HG02973 (cell line): ENCODE results near the gene INSIG1.

Experiments
- ATAC-seq: cut with Tn5 transposase; IDR thresholded peaks from one replicate; pipeline ENCODE4 v1.9.1; 2021; ENCODE audit warnings: moderate library complexity; ENCODE audit not compliant: unreplicated experiment

INSIG1 gene

DNA sequence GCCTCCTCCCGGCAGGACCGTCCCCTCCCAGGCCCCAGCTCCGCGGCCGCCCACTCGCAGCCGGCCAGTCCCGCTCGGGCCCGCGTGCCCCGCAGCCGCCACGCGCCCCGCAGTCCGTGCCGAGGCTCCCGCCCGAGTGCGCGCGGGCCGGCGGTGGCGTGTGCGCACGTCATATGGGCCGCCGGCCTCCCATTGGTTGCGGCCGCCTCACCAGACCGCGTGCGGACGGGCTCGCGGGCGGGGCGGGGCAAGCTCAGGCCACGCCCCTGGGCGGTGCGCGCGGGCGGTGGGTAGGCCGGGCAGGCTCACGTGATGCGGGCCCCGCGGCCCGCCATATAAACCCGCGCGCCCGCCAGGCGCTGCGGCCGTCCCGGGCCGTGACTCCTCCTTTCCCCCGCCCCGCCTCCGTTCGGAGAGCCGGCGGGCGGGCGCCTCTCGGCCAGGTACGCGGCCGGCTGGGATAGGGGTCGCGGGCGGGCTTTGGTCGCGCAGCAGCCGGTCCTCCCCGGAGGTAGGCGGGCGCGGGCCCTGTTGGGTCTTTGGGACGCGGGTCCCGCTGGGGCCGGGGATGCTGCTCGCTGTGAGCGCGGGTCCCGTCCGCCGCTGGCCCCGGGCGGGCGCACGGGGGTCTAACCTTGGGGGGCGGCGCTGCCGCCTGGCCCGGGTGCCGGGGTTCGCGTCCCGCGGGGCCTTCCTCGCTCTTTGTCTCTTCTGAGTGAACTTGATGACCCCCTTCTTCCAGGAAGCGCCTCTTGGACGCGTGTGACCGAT lies at the start of gene INSIG1:
INSIG1 (plus strand) TSS at position 362 of the 771 bp plus-strand sequence; CDS start at position 770, 408 bp downstream.
- peak; percentile 58 for ATAC-seq

DNA sequence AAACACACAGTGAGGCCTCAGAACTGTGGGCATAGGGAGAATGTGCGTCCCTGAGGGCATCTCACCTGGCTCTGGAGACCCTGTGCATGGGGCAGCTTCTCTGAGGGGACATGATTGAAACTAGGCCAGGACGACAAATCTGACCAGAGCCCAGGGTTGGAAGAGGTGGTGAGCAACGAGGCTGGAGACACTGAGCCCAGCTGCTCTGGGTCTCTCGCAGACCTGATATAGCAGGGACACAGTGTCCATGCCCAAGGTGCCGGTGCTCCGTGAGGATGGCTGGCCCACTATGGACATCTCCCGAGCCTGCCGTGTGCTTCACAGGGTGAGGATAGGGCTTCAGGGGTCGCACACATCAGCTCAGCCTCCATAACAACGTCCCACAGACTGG lies 49.3 kb upstream of the INSIG1 start:
- ATAC-seq: no peak

DNA sequence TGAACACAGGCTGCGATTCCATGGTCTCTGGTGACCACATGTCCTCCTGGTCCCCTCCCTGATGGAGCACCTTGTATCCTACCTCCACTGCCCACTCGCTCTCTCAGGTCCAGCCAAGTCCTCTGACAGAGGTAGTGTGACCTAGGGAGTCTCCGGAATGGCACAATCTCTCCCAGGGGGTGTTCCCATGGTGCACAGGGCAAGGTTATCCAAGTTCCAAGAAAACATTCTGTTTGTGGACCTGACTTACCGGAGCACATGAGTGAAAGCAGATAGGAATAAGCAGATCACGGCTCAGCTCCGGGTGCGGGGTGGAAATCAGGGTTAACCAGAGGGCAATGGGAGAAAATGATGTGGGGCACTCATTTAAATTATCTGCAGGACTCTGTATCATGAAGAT lies 45.8 kb upstream of the INSIG1 start:
- no peak for ATAC-seq

DNA sequence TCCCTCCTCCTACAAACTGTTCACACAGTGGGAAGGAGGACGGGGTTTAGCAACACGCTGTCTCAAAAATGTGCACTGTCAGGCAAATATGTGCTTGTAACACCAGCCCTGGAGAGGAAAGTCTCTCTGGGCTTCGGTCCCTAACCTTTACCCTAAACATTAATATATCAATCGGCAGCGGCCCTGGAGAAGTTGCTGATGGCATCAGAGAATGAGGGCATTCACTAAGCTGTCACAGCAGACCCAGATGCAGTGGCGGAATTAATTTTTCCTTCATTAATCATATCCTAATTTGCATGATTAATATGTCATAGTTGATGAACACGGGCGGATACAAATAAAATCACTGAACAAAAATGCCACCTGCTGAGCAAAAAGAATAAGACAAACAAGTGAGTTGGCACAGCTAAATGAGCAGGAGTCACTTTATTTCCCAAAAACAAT lies 45.2 kb upstream of the INSIG1 start:
- no peak for ATAC-seq

DNA sequence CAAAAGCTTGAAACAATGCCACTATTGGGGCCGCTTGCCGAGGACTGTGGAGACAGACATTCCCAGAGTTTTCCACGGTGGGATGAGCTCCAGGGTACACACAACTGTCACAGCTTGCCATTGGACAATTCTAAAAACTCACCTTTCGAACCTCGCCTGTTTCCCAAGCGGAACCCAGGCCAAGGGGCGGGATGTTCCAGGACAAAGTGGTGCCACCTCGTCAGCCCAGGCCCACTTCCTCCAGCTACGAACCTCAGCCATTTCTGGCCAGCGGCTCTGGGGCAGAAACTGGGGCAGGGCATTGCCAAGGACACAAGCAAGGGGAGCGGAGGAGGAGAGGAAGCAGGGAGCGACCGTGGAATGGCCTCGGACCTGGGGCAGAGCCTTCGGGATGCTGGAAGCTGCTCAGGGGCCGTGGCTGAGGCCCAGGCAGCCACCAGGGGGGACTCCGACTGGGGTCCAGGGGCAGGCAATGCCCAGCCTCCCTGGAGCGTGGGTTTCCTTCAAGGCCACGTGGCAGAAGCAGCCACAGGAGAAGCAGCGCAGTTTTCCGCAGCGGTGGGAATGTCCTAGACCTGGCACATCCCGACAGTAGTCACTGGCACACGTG lies 44.7 kb upstream of the INSIG1 start:
- no peak for ATAC-seq

DNA sequence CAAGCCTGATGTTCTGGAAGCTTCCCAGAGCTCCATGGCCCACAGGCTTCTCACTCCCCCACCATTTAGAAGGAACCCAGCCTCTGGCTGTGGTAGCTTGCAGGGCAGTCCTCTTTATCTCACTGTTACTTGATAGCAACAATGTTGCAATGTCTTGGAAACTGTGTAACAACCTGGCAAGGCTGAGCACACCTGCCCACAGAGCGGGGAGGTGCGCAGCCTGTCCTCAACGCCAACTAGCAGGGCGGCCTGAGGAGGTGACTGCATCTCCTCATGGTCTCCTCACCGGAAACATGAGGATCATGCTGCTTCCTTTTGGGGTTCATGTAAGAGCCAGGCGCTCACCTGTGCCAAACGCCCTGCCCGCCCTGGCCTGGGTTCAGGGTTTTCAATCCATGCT lies 43.7 kb upstream of the INSIG1 start:
- no peak for ATAC-seq

DNA sequence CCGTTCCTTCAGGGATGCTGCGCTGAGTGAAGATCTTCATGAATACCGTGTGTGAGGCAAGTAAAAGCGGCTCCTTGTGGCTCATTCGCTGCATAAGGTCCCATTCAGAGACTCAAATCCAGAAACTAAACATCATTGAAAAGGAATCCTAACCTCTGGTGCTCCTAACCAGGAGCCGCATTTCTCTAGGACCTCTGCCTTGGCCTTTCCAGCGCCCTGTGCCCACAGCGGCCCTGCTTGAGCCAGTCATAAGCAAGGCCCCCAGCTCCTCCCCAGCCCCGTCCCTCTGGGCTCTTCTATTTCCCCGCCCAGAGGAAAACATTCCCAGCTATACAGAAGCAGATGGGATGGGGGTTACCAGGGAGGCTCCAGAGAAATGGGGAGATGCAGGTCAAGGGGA lies 42.6 kb upstream of the INSIG1 start:
- ATAC-seq: no peak

DNA sequence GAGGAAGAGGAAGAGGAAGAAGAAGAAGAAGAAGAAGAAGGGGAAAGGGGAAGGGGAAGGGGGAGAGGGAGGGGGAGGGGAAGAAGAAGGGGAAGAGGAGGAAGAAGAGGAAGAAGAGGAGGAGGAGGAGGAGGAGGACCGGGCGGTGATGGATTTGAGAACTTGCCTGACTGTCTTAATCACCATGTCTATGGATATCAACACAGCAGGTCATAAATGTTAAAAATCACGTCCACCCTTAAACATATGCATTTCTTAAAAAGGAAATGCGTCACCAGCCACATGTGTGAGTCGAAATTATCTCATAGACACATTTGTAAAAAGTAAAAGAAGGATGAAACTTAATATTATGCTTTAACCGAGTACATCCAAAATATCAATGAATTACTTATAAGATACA lies 42.1 kb upstream of the INSIG1 start:
- ATAC-seq: no peak

DNA sequence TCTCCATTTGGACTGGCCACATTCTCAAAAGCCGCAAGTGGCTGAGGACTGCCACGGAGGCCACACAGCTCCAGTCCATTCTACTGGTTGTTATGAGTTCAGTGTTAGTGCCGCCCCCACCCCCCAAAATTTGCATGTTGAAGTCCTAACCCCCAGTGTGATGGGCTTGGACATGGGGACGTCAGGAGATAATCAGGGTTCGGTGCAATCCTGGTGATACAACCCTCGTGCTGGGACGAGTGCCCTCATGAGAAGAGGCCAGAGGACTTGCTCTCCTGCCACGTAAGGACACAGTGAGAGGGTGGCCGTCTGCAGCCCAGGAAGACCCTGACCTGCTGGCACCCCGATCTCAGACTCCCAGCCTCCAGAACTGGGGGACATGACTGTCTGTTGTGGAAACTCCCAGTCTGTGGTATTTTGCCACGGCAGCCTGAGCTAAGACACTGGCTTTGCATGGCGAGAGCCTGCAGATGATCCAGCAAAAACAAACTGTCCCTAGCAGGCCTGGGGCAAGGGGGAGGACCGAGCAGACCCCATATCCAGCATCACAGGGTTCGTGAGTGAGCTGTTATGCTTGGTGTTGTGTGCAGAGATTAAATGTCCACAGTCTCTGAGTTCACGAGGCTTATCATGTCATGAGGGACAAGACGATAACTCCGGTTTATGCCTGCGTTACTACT lies 41.5 kb upstream of the INSIG1 start:
- no peak for ATAC-seq

DNA sequence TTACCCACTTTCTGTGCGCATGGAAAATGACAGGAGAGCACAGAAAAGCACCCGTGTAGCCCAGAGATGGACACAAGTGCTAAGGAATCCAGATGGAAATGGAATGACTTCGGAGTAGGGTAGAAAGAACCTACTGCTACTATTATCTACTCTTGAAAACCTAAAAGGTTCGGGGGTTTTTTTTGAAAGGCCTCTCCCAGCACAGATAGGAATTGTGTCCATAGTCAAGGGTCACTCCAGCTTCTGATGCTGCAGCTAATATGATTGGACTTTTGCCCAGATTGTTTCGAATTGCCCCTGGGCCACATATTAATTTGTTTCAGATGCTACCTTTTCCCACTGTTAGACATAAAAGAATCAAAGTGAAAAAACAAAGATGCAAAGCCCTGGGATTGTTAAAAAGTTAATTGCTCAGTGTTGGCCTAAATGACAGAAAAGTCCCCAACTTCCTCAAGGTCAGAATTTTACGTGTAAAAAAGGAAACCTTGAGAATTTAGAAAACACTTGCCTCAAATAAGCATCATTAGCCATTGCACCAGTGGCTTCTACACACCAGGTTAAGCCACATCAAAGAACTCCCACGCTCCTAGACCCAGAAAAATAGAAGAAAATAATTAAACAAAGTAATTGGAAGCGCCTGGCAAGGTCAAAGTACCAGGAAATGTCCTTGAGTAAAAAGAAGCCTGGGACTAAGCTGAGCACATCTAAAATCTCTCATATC lies 40.8 kb upstream of the INSIG1 start:
- ATAC-seq: no peak

DNA sequence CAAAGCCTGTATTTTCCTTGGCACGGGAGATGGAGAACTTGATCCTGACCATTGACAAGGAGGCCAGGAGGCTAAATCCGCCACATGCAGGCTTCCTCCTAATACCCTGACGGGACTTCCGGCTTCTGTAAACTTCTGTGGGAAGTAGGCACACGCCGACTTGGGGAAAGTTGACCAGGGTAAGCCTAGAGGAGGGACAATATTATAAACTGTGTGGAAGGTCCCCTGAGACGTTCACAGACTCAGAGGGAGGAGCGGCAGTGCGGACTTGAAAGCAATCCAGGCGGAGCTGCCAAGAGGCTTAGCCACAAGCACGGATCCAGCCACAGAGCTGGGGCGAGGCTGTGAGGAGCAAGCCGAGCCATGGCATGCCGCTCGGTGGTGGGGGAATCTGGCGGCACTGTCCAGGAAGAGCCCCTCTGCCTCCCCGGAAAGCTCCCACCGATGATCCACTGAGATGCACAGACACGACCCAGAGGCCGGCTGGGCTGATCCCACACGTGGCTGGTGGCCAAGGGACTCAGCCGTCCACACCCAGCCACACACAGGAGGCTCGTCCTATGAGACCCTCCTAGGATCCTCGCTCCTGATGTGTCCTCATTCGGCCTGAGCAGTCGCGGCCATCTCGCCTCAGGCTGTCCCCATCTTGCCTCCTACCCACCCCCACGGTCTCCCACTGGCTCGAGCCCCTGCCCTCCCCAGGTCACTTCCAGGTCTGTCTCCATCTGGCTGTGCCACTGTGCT lies 40.0 kb upstream of the INSIG1 start:
- ATAC-seq: no peak

DNA sequence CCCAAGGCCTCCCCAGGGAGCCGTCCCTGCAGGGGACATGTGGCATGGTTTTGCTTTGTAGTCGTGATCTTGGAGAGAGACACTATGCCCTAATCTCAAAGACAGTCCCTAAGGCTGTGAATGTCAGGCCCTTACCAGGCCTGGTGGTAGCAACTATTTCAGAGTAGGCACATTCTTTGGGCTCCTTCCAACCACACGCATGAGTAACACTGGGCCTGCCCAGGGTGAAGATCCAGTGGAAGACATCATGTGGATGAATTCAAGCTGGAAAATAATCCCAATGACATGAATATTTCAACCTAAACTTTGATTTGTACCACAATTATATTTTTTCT lies 39.5 kb upstream of the INSIG1 start:
- no peak for ATAC-seq

DNA sequence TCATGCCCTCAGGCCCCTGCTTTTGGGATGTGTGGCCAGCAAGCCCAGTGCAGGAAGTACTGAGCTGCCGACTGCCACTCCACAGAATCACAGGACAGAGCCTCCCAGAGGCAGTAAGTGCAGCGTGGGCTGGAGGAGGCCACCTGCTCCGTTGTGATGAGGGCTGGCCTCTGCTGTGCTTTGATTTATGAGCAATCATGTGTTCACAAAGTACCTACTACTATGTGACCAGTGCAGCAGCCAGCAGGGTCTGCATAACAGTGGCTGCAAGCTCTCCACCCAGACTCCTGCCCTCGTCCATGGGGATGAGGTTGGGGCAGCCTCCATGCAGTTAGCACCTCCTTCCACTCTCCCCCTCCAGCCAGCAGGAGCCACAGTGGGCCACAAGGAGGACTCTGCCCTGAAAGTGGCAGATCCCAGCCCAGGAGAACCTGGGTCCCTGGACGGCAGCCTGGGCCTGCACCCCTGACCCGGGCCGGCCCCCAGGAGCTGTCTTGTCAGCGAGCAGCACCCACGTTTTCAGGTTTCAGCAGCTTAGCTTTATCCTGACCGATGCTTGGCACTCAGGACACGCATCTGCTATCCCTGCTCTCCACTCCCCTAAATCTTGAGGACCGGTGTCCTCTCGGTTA lies 37.7 kb upstream of the INSIG1 start:
- no peak for ATAC-seq

DNA sequence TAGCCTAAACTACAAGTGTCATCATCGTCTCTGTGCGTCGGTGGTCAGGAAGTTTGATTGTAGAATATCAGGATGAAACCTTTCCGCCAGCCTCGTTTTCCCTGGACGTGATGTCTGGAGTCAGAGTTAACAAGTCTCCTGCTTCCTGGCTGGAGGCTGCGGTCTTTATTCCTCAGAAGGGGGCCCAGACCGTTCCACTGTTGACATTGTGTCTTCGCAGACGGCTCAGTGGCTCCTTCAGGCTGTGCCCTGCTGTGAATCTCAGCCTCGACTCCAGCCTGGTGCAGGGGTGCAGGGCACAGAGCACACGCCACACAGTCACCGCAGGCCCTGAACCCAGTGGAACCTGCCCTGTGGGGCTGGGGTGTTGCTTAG lies 37.2 kb upstream of the INSIG1 start:
- no peak for ATAC-seq

DNA sequence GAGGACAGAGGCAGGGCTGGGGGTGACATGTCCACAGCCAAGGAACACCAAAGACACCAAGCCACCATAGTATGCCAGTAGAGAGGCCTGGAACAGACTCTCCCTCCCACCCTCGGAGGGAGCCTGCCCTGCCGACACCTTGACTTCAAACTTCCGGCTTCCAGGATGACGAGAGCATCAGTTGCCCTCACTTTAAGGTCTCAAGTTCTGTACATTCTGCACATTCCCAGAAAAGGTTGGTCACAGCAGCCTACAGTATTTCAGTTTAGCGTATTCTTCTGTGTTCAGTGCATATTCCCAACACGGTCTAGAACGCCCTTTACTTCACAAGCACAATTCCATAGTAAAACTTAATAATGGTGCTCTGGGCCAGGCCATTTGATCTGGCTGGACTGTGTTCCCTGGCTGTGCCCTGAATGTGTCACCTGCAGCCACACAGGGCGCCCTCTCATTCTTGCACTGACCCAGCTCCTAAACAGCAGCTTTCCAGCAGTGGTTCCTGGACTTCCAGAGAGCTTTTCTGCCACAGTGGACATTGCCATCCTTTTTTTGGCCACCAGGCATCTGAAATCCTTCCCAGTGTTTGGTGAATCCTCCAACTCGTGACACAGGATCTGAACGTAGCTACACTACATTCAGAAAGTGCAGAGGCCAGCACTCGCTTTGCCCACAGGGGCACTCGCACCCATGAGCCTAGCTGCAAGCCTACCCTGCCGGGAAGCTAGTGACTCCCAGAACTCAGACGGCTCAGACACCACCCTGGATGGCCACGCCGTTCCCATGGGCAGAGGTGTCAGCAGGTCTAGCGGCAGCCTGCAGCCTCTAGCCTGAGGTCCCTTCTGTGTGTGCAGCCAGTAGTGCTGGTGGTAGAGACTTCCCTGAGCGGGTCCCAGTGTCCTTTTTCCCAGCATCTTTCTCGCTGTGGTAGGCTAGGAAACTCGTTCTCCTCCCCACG lies 36.4 kb upstream of the INSIG1 start:
- no peak for ATAC-seq

DNA sequence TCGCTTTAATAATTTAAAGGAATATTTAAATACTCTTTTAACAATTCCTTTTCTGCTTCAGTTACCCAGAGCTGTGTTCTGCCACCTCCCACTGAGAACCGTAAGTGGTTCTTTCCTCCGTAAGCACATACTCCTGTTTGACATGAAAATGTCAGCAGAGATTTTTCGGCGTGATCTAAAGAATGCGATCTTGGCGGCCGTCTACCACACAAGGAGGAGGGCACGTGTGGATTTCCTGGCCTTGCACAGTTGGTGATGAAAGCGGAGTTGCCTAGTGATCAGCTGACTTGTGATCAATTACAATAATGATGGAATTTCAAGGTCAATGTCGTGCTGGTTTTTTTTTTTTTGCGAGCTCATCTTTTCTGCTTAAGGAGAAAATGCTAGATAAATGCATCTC lies 35.6 kb upstream of the INSIG1 start:
- ATAC-seq: no peak

DNA sequence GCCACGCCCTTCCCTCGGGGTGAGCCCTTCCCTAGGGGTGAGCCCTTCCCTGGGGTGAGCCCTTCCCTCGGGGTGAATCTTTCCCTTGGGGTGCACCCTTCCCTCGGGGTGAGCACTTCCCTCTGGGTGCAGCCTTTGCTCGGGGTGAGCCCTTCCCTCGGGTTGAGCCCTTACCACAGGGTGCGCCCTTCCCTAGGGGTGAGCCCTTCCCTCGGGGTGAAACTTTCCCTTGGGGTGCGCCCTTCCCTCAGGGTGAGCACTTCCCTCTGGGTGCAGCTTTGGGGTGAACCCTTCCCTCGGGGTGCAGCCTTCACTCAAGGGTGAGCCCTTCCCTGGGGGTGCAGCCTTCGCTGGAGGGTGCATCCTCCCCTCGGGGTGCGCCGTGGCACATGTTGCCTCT lies 34.6 kb upstream of the INSIG1 start:
- no peak for ATAC-seq

DNA sequence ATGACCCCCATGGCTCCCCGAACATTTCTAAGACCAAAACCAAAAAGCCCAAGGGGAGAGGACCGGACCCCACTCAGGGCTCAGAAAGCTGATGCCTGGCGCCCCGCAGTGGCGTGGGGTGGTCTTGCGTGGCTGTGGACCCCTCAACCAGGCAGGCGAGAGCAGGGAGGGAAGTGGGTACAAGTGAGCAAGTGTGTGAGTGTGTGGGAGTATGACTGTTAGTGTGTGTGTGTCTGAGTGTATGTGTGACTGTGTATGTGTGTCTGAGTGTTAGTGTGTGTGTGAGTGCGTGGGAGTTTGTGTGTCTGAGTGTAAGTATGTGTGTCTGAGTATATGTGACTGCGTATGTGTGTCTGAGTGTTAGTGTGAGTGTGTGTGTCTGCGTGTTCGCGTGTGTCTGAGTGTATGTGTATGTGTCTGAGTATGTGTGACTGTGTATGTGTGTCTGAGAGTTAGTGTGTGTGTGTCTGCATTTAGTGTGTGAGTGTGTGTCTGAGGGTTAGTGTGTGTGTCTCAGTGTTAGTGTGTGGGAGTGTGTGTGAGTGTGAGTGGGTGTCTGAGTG lies 34.0 kb upstream of the INSIG1 start:
- no peak for ATAC-seq

DNA sequence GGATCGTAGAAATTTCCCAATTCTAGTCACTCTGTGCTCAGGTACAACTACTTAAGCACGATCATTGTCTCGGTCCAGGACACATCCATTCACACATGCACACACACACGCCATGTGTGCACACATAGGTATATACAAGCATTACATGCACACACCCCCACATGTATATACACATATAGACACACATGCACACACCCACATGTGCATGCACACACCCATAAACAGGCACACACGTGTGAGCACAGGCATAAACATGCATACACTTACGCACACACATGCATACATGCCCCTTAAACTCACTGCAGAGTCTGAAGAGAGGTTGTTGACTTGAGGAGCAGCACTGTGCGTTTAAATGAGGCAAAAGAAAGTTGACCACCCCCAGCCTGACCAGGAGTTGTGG lies 32.5 kb upstream of the INSIG1 start:
- ATAC-seq: no peak
